Femur (tissue), 1 donor: ENCODE results near the gene BTBD18.
"Not testable (repeated sequence)": the region's sequence is repeated elsewhere in the genome, so short reads cannot be mapped to it uniquely, and the experiment has no call there.

ENCODE experiments used
- DNase-seq: peaks from one replicate; pipeline ENCODE4 v3.0.0-alpha.2; 2017

The BTBD18 gene

GRCh38 chr11:57728829-57729228, 22.8 kb downstream of the BTBD18 start:
- no peak for DNase-seq

- DNase-seq: no peak
Observed at GRCh38 chr11:57727185-57727584, 24.4 kb downstream of the BTBD18 start.

GRCh38 chr11:57716726-57717125, 34.9 kb downstream of the BTBD18 start:
- not testable (repeated sequence) for DNase-seq

- no peak for DNase-seq
Observed at GRCh38 chr11:57713835-57714234, 37.8 kb downstream of the BTBD18 start.

- DNase-seq: peak; percentile 96
Observed at GRCh38 chr11:57712256-57713150, 39.1 kb downstream of the BTBD18 start, which contains the start of gene TMX2. Gene TMX2, plus strand, starts transcription at chr11:57712593. Its CDS starts 26 bp downstream, at chr11:57712619.

GRCh38 chr11:57711414-57712255, 40.0 kb downstream of the BTBD18 start, which contains the start of gene MED19:
Gene MED19, minus strand, starts transcription at chr11:57712215. Its CDS starts 36 bp downstream, at chr11:57712179.
- no peak for DNase-seq

GRCh38 chr11:57709802-57710367, 41.7 kb downstream of the BTBD18 start:
- no peak for DNase-seq

GRCh38 chr11:57705432-57705831, 46.2 kb downstream of the BTBD18 start:
- not testable (repeated sequence) for DNase-seq

- no peak for DNase-seq
Observed at GRCh38 chr11:57704932-57705331, 46.7 kb downstream of the BTBD18 start.

- DNase-seq: no peak
Observed at GRCh38 chr11:57703341-57703740, 48.3 kb downstream of the BTBD18 start.

- DNase-seq: no peak
Observed at GRCh38 chr11:57700425-57700824, 51.2 kb downstream of the BTBD18 start.

GRCh38 chr11:57699813-57700212, 51.8 kb downstream of the BTBD18 start:
- DNase-seq: no peak

- no peak for DNase-seq
Observed at GRCh38 chr11:57698843-57699365, 52.7 kb downstream of the BTBD18 start.
